EL (cell line): ENCODE results near the gene CTDP1.

Source experiments
- DNase-seq: peaks from one replicate; pipeline ENCODE4 v3.0.0-alpha.2; 2016

Gene CTDP1

GRCh38 chr18:79679552-79680099, at the start of gene CTDP1:
Gene CTDP1 (plus strand): TSS chr18:79679803. CDS start chr18:79679948, 145 bp downstream.
- DNase-seq, result peak; percentile 89

GRCh38 chr18:79630281-79631095, 49.1 kb upstream of the CTDP1 start:
- peak; percentile 58 for DNase-seq

GRCh38 chr18:79631096-79631507, 48.5 kb upstream of the CTDP1 start:
- DNase-seq, result no peak

- no peak for DNase-seq
These were observed 47.7 kb upstream of the CTDP1 start for GRCh38 chr18:79631761-79632446.

- no peak for DNase-seq
These were observed 46.8 kb upstream of the CTDP1 start for GRCh38 chr18:79632765-79633164.

GRCh38 chr18:79634186-79634585, 45.4 kb upstream of the CTDP1 start:
- no peak for DNase-seq

GRCh38 chr18:79634593-79635426, 44.8 kb upstream of the CTDP1 start:
- DNase-seq, result no peak

- DNase-seq, result no peak
These were observed 44.2 kb upstream of the CTDP1 start for GRCh38 chr18:79635427-79635726.

GRCh38 chr18:79637181-79637920, 42.3 kb upstream of the CTDP1 start:
- no peak for DNase-seq

- no peak for DNase-seq
These were observed 41.4 kb upstream of the CTDP1 start for GRCh38 chr18:79637921-79638909.

GRCh38 chr18:79639072-79639829, 40.4 kb upstream of the CTDP1 start:
- DNase-seq, result no peak

GRCh38 chr18:79640064-79640672, 39.4 kb upstream of the CTDP1 start:
- no peak for DNase-seq

- DNase-seq, result no peak
These were observed 38.7 kb upstream of the CTDP1 start for GRCh38 chr18:79640875-79641274.

GRCh38 chr18:79641722-79642497, 37.7 kb upstream of the CTDP1 start:
- no peak for DNase-seq

- no peak for DNase-seq
These were observed 37.0 kb upstream of the CTDP1 start for GRCh38 chr18:79642626-79643025.

- no peak for DNase-seq
These were observed 36.3 kb upstream of the CTDP1 start for GRCh38 chr18:79643054-79643984.

- DNase-seq, result peak; percentile 53
These were observed 35.5 kb upstream of the CTDP1 start for GRCh38 chr18:79644006-79644665.
